NCI-H748 (cell line): ENCODE measurements around the gene HDAC2.
A peak's percentile ranks its signal among the peaks of the same experiment; 100 is the strongest.
"Not testable (repeated sequence)": the region's sequence is repeated elsewhere in the genome, so short reads cannot be mapped to it uniquely, and the experiment has no call there.

Experiments
- DNase-seq: peaks from one replicate; lab custom pipeline; 2025; ENCODE audit not compliant: unreplicated experiment; lab: John Stamatoyannopoulos, UW

HDAC2 gene

DNA sequence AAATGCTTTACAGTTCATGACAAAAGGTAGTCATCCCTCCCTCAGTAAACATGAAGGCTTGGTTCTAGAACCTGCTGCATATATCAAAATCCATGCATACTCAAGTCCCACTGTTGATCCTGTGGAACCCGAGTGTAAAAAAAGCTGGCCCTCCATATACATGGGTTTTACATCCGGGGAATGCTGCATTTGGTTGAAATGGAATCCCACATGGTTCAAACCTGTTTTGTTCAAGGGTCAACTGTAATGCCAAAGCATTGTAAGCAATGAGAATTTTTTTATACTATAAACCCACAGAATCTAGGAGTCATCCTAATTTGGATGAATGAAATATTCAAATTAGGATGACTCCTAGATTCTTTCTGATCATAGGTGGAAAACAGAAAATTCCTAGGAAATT lies 5.9 kb upstream of the HDAC2 start:
- no peak for DNase-seq

DNA sequence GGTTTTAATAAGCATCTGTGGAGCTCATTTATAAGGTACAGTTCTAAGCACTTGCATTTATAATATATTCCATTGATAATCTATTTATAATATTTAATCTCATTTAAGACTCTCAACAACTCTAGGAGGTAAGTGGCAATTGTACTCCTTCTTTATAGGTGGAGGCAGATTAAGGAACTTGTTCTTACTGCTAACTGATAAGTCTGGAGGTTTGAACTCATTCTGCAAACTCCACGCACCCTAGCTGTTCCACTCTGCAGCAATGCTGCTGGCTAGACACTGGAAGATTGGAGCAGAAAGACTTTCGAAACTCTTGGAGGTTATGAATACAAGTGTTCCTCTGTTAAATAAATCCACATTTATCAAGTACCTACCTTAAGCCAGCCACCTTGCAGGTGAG lies 793 bp upstream of the HDAC2 start:
- peak; percentile 16 for DNase-seq

DNA sequence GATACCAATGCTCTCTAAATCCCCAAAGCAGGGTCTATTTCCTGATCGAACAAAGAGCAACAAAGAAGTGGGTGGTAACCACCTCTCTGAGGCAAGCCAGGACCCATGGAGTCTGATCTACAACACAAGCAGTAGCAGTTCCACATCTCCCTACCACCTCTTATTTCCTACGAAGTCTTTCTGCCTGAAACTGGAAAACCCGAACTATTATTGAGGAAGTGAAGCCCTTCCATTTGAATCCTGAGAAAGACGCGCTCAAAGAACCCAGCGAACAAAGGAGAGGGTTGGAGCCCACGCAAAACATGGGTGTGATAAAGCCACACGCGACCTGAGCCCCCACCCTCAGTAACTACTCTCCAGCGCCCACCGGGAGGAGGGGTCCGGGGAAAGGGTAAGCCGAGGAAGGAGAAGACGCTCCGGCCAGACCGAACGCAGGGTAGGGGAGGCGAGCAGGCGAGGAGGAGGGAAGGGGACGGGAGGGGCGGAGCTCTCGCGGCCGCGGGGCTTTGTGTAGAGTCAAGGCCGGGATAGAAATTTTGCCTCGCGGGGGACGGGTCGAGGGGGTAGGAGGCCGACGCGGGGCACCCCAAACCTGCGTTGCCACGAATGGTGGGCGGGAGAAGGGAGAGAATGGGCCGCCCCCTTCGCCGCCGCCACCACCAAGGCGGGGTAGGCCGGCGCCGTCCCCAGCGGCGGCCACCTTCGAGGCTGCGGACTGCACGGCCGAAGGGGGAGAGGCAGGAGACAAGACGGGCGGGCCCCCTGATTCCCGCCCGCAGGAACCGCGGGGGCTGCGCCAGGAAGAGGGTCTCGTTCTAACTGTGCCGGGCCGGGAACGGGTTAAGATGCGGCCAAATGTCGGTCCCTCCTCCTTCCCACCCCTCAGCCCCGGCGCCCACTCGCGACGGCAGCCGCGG lies 802 bp downstream of the HDAC2 start:
- DNase-seq: peak; percentile 71

DNA sequence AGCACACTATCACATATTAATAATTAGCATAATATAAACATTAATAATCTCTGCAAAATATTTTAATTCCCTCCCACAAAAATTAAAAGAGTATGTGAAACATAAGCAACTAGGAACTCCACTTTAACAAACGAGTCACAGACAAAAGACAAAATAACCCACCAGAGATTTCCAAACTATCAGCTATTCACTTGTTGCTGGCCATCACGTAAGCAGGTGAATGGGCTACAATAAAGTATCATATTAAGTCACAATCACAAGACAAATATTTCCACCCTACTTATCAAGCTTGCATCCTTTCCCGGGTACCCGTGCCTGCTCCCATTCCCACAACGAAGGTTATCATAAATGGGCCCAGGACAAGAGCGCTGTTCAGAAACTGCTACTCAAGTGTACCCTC lies 2.5 kb downstream of the HDAC2 start:
- no peak for DNase-seq

DNA sequence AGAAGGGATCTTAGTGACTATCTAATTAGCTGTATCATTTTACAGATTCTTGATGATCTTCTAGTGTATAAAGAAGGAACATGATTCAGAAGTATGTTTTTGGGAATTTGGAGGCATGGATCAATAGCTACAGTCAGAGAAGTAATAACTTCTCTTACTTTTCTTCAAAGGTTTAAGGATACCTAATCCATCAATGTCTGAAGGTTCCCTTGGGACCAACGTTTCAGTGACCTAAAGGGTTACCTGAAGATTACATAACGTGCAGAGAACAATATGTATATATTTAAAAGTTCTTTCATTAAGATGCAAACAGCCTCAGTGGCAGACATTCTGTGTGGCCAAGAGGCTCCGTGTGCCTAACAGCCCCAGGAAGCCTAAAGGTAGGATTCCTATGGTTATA lies 3.2 kb downstream of the HDAC2 start:
- no peak for DNase-seq

DNA sequence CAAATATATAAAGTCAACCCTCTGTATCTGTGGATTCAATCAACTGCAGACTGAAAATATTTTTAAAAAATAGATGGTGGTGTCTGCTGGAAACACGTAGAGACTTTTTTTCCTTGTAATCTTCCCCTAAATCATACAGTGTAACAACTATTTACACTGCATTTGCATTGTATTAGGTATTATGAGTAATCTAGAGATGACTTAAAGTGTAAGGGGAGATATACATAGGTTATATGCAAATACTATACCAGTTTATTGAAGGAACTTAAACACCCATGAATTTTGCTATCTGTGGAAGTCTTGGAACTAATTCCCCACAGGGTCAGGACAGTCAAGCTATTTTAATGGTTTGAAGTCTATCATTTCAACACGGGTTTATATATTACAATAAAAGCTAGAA lies 10.2 kb downstream of the HDAC2 start:
- no peak for DNase-seq

DNA sequence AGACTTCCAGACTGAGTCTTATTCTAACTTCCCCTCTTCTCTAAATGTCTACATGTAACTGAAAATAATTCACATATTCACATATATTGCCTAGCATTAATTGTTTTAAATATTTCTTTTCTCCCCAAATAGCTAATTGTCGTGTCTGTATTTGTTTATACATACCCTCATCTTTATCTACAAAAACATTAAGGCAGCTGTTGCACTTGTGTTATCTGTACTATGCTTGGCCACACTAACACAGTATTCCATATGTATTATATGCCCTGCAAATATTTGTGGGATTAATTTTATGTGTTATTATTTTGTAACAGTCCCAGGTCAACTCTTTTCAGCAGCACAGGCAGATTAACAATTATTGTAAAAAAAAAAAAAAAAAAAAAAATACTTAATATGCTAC lies 11.7 kb downstream of the HDAC2 start:
- DNase-seq: no peak

DNA sequence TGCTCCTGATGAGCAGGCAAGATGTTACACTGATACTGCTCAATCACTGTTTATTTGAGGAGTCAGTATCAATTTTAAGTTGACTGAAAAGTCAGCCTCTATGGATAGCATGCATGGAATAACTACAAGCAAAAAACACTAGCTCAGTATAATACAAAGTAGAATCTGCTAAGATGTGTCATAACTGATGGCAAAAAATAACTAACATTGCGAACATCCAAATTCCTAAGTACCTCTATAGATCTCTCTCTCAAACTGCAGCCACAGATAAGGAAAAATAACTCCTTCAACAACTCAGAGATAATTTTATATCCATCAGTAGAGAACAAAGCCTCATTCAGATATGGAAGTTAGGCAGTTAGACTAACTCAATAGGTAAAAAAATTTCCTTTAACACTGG lies 16.3 kb downstream of the HDAC2 start:
- no peak for DNase-seq

DNA sequence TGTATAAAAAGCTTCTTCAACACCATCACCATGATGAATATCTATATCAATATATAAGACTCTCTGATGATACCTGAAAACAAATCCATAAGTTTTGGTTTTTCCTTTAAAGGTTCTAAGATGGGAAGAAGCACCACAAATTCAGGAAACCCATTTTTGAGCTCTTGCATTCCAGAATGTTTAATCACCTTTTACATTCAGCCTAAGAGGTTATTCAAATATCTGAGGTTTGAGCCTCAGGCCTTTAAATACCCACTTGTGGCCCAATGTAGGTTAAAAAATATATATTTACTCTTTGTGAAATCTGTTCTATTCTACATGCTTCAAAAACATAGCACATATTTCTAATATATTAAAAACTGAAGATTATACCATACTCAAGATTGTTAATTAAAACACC lies 17.6 kb downstream of the HDAC2 start:
- no peak for DNase-seq

DNA sequence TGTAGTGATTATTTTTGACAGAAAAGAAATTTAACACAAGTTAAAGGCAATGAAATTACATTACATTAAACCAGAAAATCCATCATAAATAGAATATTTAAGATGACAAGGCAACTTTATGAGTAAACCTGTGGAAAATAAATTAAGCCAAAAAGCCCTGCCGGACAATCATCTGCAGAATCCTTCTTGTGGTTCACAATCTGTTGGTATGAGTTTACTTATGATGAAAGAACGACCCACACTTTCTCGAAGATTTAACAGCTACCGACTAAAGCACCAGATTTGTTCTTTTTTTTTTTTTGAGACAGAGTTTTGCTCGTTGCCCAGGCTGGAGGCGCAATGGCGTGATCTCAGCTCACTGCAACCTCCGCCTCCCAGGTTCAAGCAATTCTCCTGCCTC lies 21.4 kb downstream of the HDAC2 start:
- no peak for DNase-seq

DNA sequence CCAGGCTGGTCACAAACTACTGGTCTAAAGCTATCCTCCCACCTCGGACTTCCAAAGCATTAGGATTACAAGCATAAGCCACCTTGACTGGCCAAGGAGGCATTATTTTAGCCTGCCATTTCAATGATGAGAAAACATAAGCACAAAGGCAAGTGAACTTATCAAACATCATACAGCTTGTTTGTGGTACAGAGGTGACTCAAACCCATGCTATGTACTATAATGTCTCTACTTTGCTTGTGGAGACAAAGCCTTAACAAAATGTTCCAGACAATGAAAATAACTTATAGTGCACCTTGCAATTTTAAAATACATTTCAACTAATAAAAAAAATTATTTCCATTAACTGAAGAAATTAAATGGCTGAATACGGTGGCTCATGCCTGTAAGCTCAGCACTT lies 26.2 kb downstream of the HDAC2 start:
- DNase-seq: no peak

DNA sequence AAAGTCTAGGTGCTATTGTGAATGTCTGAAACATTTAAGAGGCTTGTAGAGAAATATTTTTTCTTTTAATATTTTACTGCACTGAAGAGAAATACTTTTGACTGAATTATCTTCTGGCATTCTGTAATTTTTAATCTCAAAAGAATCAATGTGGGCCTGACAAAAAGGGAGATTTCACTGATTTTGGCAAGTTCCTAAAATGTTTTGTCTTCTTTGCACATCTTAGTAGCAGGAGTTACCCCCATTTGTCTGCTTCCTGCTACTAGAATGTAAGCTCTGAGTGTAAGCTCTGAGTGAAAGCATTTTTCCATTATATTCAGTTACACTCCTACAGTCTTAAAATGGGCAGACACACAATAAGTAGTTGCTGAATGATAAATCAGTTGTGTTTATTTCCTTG lies 31.1 kb downstream of the HDAC2 start:
- no peak for DNase-seq

DNA sequence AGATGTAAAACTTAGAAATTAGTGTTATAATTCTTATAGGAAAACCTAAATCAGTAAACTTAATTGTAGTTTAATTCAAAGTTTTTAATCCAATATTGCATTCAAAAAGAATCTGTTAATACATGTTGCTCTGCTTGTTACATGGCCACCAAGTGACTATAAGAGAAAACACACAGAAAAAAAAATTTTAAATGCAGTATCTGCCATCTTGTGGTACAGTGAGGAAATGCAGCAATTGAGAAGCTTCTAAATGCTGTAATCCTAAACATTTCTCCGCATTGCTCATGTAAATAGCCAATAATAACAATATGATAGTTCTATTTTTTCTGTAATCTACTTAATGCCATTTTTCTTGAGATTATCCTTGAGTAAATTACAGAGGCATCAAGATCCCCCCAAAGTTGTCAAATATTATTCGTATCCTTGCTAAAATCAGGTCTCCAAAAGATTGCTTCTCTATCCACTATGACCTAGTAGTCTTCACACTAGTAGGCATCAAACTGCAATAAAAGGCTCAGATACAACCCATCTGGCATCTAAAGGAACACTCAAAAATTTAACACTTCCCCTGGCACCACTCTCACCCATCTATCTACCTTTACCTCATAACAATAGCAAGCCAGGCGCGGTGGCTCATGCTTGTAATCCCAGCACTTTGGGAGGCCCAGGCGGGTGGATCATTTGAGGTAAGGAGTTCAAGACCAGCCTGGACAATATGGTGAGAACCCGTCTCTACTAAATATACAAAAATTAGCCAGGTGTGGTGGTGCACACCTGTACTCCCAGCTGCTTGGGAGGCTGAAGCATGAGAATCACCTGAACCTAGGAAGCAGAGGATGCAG lies 34.6 kb downstream of the HDAC2 start:
- DNase-seq: peak; percentile 52

DNA sequence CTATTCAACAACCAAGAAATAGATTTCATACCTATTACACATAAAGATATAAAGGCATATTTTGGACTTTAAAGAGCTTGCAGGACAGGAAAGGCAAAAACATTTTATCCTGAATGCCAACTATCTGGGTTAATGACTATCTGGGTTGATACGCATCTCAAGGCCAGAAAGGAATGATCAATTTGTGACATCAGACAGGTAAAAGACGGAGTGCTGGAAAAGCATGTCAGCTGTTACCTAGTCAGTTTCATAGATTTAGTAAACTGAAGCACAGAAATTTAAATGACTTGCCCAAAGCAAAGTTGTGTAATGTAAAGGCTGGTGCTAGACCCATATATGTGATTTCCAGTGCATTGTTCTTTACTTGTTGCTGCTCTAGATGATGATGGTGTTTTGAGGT lies 36.8 kb downstream of the HDAC2 start:
- no peak for DNase-seq

DNA sequence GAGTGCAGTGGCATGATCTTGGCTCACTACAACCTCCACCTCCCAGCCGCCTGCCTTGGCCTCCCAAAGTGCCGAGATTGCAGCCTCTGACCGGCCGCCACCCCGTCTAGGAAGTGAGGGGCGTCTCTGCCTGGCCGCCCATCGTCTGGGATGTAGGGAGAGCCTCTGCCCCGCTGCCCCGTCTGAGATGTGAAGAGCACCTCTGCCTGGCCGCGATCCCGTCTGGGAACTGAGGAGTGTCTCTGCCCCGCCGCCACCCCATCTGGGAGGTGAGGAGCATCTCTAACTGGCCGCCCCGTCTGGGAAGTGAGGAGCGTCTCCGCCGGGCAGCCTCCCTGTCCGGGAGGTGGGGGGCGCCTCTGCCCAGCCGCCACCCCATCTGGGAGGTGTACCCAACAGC lies 39.0 kb downstream of the HDAC2 start:
- not testable (repeated sequence) for DNase-seq

DNA sequence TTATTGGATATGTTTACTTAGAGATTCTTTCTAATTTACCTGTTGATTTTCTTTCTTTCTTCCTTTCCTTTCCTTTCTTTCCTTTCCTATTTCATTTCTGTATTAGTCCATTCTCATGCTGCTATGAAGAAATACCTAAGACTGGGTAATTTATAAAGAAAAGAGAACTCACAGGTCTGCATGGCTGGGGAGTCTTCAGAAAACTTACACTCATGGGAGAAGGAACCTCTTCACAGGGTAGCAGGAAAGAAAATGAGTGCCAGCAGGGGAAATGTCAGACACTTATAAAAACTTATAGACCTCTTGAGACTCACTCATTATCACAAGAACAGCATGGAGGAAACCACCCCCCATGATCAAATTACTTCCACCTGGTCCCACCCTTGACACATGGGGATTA lies 40.8 kb downstream of the HDAC2 start:
- DNase-seq: no peak

DNA sequence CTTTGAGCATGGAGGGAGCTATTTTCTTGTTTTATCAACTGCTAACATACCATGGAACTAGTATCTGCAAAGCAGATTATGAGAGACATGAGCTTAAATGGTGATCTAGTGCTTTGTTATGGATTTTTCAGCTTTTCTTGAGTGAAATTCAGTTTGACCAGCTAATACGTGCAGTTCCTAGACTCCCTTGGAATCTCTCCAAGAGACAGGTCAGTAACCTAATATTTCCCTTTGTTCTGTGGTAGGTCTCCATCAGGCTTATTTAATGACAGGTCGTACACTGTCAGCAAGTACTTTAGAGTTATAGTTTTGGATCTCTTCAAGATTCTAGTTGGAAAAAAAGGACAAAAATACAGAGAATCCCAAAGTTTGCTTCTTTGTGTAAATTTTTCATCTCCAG lies 43.9 kb downstream of the HDAC2 start:
- no peak for DNase-seq

DNA sequence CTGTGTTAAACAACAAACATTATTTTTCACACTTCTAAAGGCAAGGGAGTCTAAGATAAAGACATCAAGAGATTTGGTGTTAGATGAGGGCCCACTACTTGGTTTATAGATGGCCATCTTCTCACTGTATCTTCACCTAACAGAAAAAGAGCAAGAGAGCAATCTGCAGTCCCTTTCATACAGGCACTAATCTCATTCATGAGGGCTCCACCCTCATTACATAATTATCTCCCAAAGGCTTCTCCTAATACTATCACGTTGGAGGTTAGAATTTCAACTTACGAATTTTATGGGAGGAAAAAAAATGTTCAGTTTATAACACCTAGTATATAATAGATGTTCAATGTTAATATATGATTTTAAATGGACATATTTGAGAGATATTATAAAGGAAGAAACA lies 45.6 kb downstream of the HDAC2 start:
- DNase-seq: no peak

DNA sequence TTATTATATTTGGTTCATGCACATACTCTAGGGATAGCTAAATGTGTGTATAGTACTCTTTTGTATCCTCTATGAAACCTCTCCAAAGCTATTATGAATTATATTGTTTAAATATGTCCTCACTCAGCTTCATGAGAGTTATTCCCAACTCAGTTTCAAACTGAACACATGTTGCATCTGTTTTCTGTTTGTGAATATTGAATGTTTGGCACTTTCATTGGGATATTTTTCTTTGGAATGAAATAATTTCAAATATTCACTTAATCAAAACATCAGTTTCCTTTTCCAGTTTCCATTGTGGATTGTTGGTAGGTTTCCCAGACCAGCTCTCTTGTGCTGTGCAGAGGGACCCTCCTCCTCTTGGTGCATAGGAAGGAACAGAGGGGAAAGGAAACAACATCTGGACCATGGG lies 46.6 kb downstream of the HDAC2 start:
- no peak for DNase-seq

DNA sequence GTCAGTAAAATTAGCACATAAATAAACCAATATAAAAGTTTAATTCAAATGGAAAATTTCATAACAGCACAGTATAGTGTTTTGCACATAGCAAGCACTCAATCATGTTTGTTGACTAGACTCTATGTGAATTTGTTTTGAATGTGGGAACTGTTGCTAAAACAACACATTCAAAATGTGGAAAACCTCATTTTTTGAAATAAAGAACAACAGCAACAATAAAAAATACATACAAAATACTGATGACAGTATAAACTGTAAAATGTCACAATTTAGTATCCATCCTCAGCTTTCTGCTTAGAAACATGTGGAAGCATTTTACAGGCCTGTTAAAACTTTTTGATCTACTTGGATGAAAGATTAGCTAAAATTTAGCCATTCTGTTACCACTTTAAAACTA lies 47.4 kb downstream of the HDAC2 start:
- no peak for DNase-seq

DNA sequence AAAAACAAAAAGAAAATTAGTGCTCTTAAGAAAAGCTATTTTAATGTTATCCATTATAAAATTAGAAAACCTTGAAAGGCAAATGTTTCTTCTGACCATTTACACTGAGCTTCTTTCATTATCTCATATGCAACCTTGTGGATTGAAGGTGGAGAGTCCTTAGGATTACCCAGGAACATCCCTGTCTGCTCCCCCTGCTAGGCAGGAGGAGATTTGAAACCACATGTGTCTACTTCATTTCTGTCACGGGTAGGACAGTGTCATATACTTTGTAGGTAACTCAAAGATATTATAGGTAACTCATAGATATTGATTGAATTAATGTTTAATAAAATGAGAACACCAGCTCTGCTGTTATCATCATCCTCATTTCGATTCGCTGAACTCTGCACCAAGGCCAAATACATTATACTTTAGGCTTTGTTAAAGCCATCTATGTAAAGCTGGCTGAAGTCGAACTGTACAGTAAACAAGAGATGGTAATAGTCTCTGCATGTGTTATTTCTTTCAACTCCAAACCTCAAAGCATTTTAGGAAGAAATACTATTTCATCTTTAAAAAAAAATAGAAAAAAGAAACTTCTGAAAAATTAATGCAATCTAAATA lies 49.5 kb downstream of the HDAC2 start:
- no peak for DNase-seq
